Esophagus squamous epithelium (tissue), 5 donors: Measurements from ENCODE around the gene IQSEC1. TPM values are rescaled to one million over a fixed set of nuclear protein-coding genes. Genes with fewer than 3 reads are reported as not detected.

Experiments
- DNase-seq: peaks from one replicate; lab custom pipeline; 2025; lab: John Stamatoyannopoulos, UW
- H3K27ac ChIP-seq, 4 donors: fragments of 200-600 bp; sonication (generic); one replicate each; pipeline ENCODE4 v1.5.1; 2016 to 2019; ENCODE audit warnings: mild to moderate bottlenecking in 1 of 4
- H3K27me3 ChIP-seq, 4 donors: fragments of 200-600 bp; sonication (generic); 1 replicate in 3 of 4; 2 replicates in 1 of 4; pipeline versions ENCODE4 v1.5.1 to v1.6.0; 2017 to 2021; ENCODE audit warnings: antibody characterized with exemption in 1 of 4
- H3K36me3 ChIP-seq, 3 donors: fragments of 200-600 bp; sonication (generic); one replicate each; pipeline ENCODE4 v1.5.1; 2016 to 2019
- H3K4me1 ChIP-seq, 3 donors: fragments of 200-600 bp; sonication (generic); one replicate each; pipeline ENCODE4 v1.5.1; 2017 to 2019
- H3K4me3 ChIP-seq, 4 donors: fragments of 200-600 bp; sonication (generic); 1 replicate in 3 of 4; 2 replicates in 1 of 4; pipeline ENCODE4 v1.5.1; 2016 to 2019; ENCODE audit warnings: mild to moderate bottlenecking in 2 of 4, moderate library complexity in 1 of 4
- H3K9me3 ChIP-seq, 3 donors: fragments of 200-600 bp; sonication (generic); one replicate each; pipeline ENCODE4 v1.5.1; 2016 to 2019
- CTCF ChIP-seq, 6 experiments: fragments of 450-650 bp in 4 of 6; fragments of 200-600 bp in 2 of 6; sonication (generic) in 2 of 6; IDR thresholded peaks; one replicate each; pipeline ENCODE4 v1.5.1; 2016 to 2019; ENCODE audit warnings: antibody characterized with exemption in 6 of 6, mild to moderate bottlenecking in 4 of 6, moderate library complexity in 4 of 6
- POLR2A ChIP-seq, 4 donors: fragments of 450-650 bp; IDR thresholded peaks; one replicate each; pipeline ENCODE4 v1.6.1; 2017; ENCODE audit warnings: antibody characterized with exemption in 4 of 4, mild to moderate bottlenecking in 4 of 4, moderate library complexity in 3 of 4
- WGBS, 2 donors: methylation state at CpG; one replicate each; pipeline ENCODE4 v1.1.5; 2018; 5-methylcytosine and 5-hydroxymethylcytosine counted together
- intact Hi-C: fragments of 100-400 bp; cut with DNase I; formaldehyde crosslinking; loops from one replicate; pipeline ENCODE4 v1.15.0; 2022
- total RNA-seq, 4 donors: library from RNA; depleted of rRNA; stranded (reverse); fragments of >200 nt; gene quantifications; one replicate each; pipeline ENCODE4 v1.1.0, GENCODE V29; 2016
- donor health status: DM: yes; HTN: yes; CAD: no.

IQSEC1 gene
- total RNA-seq, 4 donors from 2014 or later, result 7.3 to 27.1 (median 10.7) TPM

GRCh38 chr3:12986521-12986920 lies 86.7 kb downstream of the IQSEC1 start:
- Histone ChIP-seq H3K9me3 (no peaks in the 10 kb centered on the region), H3K4me1 (peaks cover 0 to 27% (median 0%) of the 10 kb centered on the region in 3 donors), H3K27ac (no peak overlapping the region), H3K4me3 (no peak overlapping the region), H3K27me3 (peaks cover 0 to 4% (median 0%) of the 10 kb centered on the region in 4 donors), H3K36me3 (no peaks in the 10 kb centered on the region)
- no peak for TF ChIP-seq CTCF (IDR thresholded peaks at IDR 0.05)
- no peak for TF ChIP-seq POLR2A (IDR thresholded peaks at IDR 0.05)
- intact Hi-C loops, result loop anchor here (10.0 kb wide), 1 partner anchor 112 kb away; no protein-coding TSS in a partner anchor
- no peak for DNase-seq
- WGBS, 2 donors, result 73 to 96% methylated on average over 3 to 8 of the region's 11 CpGs

GRCh38 chr3:12986031-12986430 lies 87.2 kb downstream of the IQSEC1 start:
- H3K27ac ChIP-seq, result no peak overlapping the region
- TF ChIP-seq POLR2A (IDR thresholded peaks at IDR 0.05) (no peak), CTCF (IDR thresholded peaks at IDR 0.05) (no peak)
- no peak overlapping the region for H3K4me3 ChIP-seq
- no peaks in the 10 kb centered on the region for H3K36me3 ChIP-seq
- H3K9me3 ChIP-seq, result no peaks in the 10 kb centered on the region
- 83 to 85% methylated on average over 1 to 7 of the region's 8 CpGs for WGBS, 2 donors
- H3K27me3 ChIP-seq, result peaks cover 0 to under 1% (median 0%) of the 10 kb centered on the region in 4 donors
- DNase-seq, result no peak
- H3K4me1 ChIP-seq, result peaks cover 0 to 24% (median 0%) of the 10 kb centered on the region in 3 donors
- intact Hi-C loops, result loop anchor here (10.0 kb wide), 1 partner anchor 111 kb away; no protein-coding TSS in a partner anchor

GRCh38 chr3:12985148-12985547 lies 88.1 kb downstream of the IQSEC1 start:
- WGBS, 2 donors, result no CpG with 5 or more reads among the region's 6 CpGs
- intact Hi-C loops, result loop anchor here (10.0 kb wide), 1 partner anchor 110 kb away; no protein-coding TSS in a partner anchor
- Histone ChIP-seq H3K4me3 (no peak overlapping the region), H3K36me3 (no peaks in the 10 kb centered on the region), H3K9me3 (no peaks in the 10 kb centered on the region), H3K27ac (no peak overlapping the region), H3K4me1 (peaks cover 0 to 16% (median 0%) of the 10 kb centered on the region in 3 donors), H3K27me3 (no peaks in the 10 kb centered on the region)
- TF ChIP-seq CTCF (IDR thresholded peaks at IDR 0.05) (no peak), POLR2A (IDR thresholded peaks at IDR 0.05) (no peak)
- DNase-seq, result no peak

DNA sequence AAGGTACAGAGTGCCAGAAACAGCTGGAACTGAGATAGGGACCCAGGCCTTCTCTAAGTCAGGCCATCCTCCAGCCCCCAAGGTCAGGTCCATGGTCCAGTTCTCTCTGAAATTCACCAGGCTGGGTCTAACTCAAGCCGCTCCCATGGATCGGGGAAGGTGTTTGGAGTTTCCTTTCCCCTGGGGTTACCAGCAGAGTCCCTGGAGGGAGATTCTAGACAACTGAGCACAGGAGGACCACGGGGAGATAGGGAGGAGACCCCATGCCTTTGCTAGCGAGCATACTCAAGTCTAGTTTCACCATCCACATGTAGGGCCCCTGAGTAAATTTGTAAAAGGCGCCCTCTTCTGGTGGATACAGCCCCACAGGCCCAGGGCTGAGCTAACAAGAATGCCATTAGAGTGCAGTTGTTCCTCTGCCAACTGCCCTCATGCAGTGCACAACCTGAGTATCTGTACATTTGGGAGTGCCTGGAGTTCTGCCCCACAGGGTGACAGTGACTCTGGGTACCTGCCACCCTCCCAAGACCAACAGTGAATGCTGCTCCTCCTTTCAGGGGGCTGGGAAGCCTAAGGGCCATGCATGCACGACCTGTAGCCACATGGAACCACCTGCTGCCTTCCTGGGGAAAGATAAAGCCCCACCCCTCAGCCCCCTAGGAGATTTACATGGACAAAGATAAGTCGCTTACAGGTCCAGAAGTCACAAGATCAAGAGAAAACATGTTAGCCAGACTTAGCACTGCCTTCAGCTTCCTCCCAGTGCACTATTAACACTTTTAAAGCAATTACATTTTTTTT lies 89.0 kb downstream of the IQSEC1 start:
- 41 to 49% methylated on average over 1 to 6 of the region's 7 CpGs for WGBS, 2 donors
- no peaks in the 10 kb centered on the region for H3K27me3 ChIP-seq
- H3K4me1 ChIP-seq, result peaks cover 0 to 16% (median 0%) of the 10 kb centered on the region in 3 donors
- no peak overlapping the region for H3K27ac ChIP-seq
- no peak overlapping the region for H3K4me3 ChIP-seq
- no peak for DNase-seq
- intact Hi-C loops, result loop anchor here (10.0 kb wide), 1 partner anchor 109 kb away; no protein-coding TSS in a partner anchor
- H3K9me3 ChIP-seq, result no peaks in the 10 kb centered on the region
- TF ChIP-seq CTCF (IDR thresholded peaks at IDR 0.05), result peak; percentile 43 to 80 (median 72)
- no peak for TF ChIP-seq POLR2A (IDR thresholded peaks at IDR 0.05)
- H3K36me3 ChIP-seq, result no peaks in the 10 kb centered on the region

- Histone ChIP-seq H3K36me3 (no peaks in the 10 kb centered on the region), H3K4me1 (peaks cover 0 to 16% (median 0%) of the 10 kb centered on the region in 3 donors), H3K4me3 (no peak overlapping the region), H3K9me3 (no peaks in the 10 kb centered on the region), H3K27ac (no peak overlapping the region), H3K27me3 (no peaks in the 10 kb centered on the region)
- intact Hi-C loops, result loop anchor here (10.0 kb wide), 1 partner anchor 109 kb away; no protein-coding TSS in a partner anchor
- DNase-seq, result no peak
- no peak for TF ChIP-seq CTCF (IDR thresholded peaks at IDR 0.05)
- TF ChIP-seq POLR2A (IDR thresholded peaks at IDR 0.05), result no peak
- WGBS, 2 donors, result 80% methylated on average over 7 of the region's 9 CpGs; no CpG with 5 or more reads in 1 of the 2 donors
These were observed 89.9 kb downstream of the IQSEC1 start for GRCh38 chr3:12983319-12983718.
